Measurements from ENCODE around the gene TOP2B.

TOP2B gene

GRCh38 chr3:25677121-25677520 lies 12.4 kb upstream of the TOP2B start:
- DNase-seq (ENCODE audit: low read depth in 2 of 2): no peak

- DNase-seq (ENCODE audit: low read depth in 2 of 2): no peak
These were observed 10.0 kb upstream of the TOP2B start for GRCh38 chr3:25674670-25675069.

GRCh38 chr3:25673738-25674298 lies 9.1 kb upstream of the TOP2B start:
- no peak for DNase-seq (ENCODE audit: low read depth in 2 of 2)

GRCh38 chr3:25665315-25666280 lies 891 bp upstream of the TOP2B start:
- no peak for DNase-seq (ENCODE audit: low read depth in 2 of 2)

GRCh38 chr3:25663869-25664811 lies 567 bp downstream of the TOP2B start:
- DNase-seq (ENCODE audit: low read depth in 2 of 2): peak; percentile 43 to 60

GRCh38 chr3:25663347-25663868 lies 1.3 kb downstream of the TOP2B start:
- DNase-seq (ENCODE audit: low read depth in 2 of 2): no peak

GRCh38 chr3:25662736-25663320 lies 1.9 kb downstream of the TOP2B start:
- DNase-seq (ENCODE audit: low read depth in 2 of 2): no peak

- DNase-seq (ENCODE audit: low read depth in 2 of 2): no peak
These were observed 2.8 kb downstream of the TOP2B start for GRCh38 chr3:25661694-25662437.

- no peak for DNase-seq (ENCODE audit: low read depth in 2 of 2)
These were observed 5.9 kb downstream of the TOP2B start for GRCh38 chr3:25658836-25659235.

- no peak for DNase-seq (ENCODE audit: low read depth in 2 of 2)
These were observed 7.4 kb downstream of the TOP2B start for GRCh38 chr3:25657293-25657692.

GRCh38 chr3:25655659-25656058 lies 9.0 kb downstream of the TOP2B start:
- DNase-seq (ENCODE audit: low read depth in 2 of 2): no peak

- DNase-seq (ENCODE audit: low read depth in 2 of 2): no peak
These were observed 10.1 kb downstream of the TOP2B start for GRCh38 chr3:25654576-25654975.

GRCh38 chr3:25653322-25653721 lies 11.4 kb downstream of the TOP2B start:
- DNase-seq (ENCODE audit: low read depth in 2 of 2): no peak

GRCh38 chr3:25652921-25653320 lies 11.8 kb downstream of the TOP2B start:
- DNase-seq (ENCODE audit: low read depth in 2 of 2): no peak

- DNase-seq (ENCODE audit: low read depth in 2 of 2): no peak
These were observed 15.5 kb downstream of the TOP2B start for GRCh38 chr3:25648925-25649830.

GRCh38 chr3:25648107-25648535 lies 16.6 kb downstream of the TOP2B start:
- peak; percentile 52 to 82 for DNase-seq (ENCODE audit: low read depth in 2 of 2)

GRCh38 chr3:25635038-25635437 lies 29.7 kb downstream of the TOP2B start:
- DNase-seq (ENCODE audit: low read depth in 2 of 2): no peak

- no peak for DNase-seq (ENCODE audit: low read depth in 2 of 2)
These were observed 30.8 kb downstream of the TOP2B start for GRCh38 chr3:25633919-25634318.

GRCh38 chr3:25631989-25632388 lies 32.7 kb downstream of the TOP2B start:
- no peak for DNase-seq (ENCODE audit: low read depth in 2 of 2)

- DNase-seq (ENCODE audit: low read depth in 2 of 2): no peak
These were observed 43.6 kb downstream of the TOP2B start for GRCh38 chr3:25621087-25621486.

Measured in stimulated activated CD4-positive, alpha-beta T cell treated with anti-CD3 and anti-CD28 coated beads, Interleukin-12 subunit alpha, Interleukin-12 subunit beta, amount 100 ng/mL, for 24 hours (primary cell).